Caco-2 (cell line): ENCODE data around the gene SIRPA. TPM values are rescaled to one million over a fixed set of nuclear protein-coding genes. Genes with fewer than 3 reads are reported as not detected.
A peak's percentile ranks its signal among the peaks of the same experiment; 100 is the strongest.

ENCODE experiments used
- BruUV-seq: library from RNA; stranded (reverse); fragments of 400-500 nt; replicated peaks from 2 replicates; lab custom pipeline; 2021; lab: Mats Ljungman, UMichigan
- CTCF ChIA-PET: fragments of 300-600 bp; sonication (Branson Sonifier 250); formaldehyde crosslinking; loops from one replicate; lab custom pipeline; 2022; ENCODE audit warnings: antibody characterized with exemption; lab: Charles Lee
- POLR2A ChIA-PET: fragments of 300-600 bp; sonication (Branson Sonifier 250); formaldehyde crosslinking; loops from one replicate; lab custom pipeline; 2022; ENCODE audit warnings: antibody characterized with exemption; lab: Charles Lee
- DNase-seq, 2 experiments: peaks; one replicate each; pipeline versions ENCODE4 v3.0.0 to v3.0.0-alpha.2; 2020 to 2022
- H3K27me3 ChIP-seq: replicated peaks from 2 replicates; pipeline ENCODE4 v1.6.0; 2011; ENCODE audit warnings: low read length; ENCODE audit not compliant: control insufficient read depth, insufficient read depth
- H3K36me3 ChIP-seq: 2 replicates; pipeline ENCODE4 v1.5.1; 2011; ENCODE audit warnings: low read length; ENCODE audit not compliant: control insufficient read depth, insufficient read depth
- H3K4me1 ChIP-seq: fragments of 250-450 bp; sonication (Bioruptor Pico); 2 replicates; pipeline ENCODE4 v1.5.1; 2020; ENCODE audit warnings: mild to moderate bottlenecking
- H3K4me3 ChIP-seq: 2 replicates; pipeline ENCODE4 v1.5.1; 2011; ENCODE audit warnings: low read depth, mild to moderate bottlenecking, control low read depth, low read length
- H3K9me3 ChIP-seq: fragments of 250-450 bp; sonication (Bioruptor Pico); 2 replicates; pipeline ENCODE4 v1.5.1; 2020; ENCODE audit warnings: mild to moderate bottlenecking, moderate library complexity
- H3K27ac Mint-ChIP-seq: one replicate; pipeline ENCODE4 v1.8.0; 2022; ENCODE audit warnings: mixed read lengths; ENCODE audit not compliant: unreplicated experiment
- H3K27me3 Mint-ChIP-seq: one replicate; pipeline ENCODE4 v1.8.0; 2022; ENCODE audit warnings: mixed read lengths; ENCODE audit not compliant: insufficient read depth, unreplicated experiment
- H3K36me3 Mint-ChIP-seq: one replicate; pipeline ENCODE4 v1.8.0; 2022; ENCODE audit warnings: mild to moderate bottlenecking, mixed read lengths; ENCODE audit not compliant: insufficient read depth, unreplicated experiment
- H3K4me1 Mint-ChIP-seq: one replicate; pipeline ENCODE4 v1.8.0; 2022; ENCODE audit warnings: low read depth, mixed read lengths; ENCODE audit not compliant: unreplicated experiment
- H3K4me3 Mint-ChIP-seq: one replicate; pipeline ENCODE4 v1.8.0; 2022; ENCODE audit warnings: mild to moderate bottlenecking, moderate library complexity, mixed read lengths; ENCODE audit not compliant: unreplicated experiment
- H3K9me3 Mint-ChIP-seq: one replicate; pipeline ENCODE4 v1.8.0; 2022; ENCODE audit warnings: mixed read lengths; ENCODE audit not compliant: unreplicated experiment
- intact Hi-C: fragments of 100-400 bp; cut with micrococcal nuclease; formaldehyde crosslinking; loops from one replicate; pipeline ENCODE4 v1.10.0; 2022; ENCODE audit not compliant: unreplicated experiment
- total RNA-seq: library from RNA; stranded (reverse); gene quantifications from 2 replicates; pipeline ENCODE4 v1.2.3, GENCODE V29; 2022
- TF ChIP-seq, protein P1 (sequence below), 2 experiments: fragments of 200-600 bp in 1 of 2; IDR thresholded peaks; 1 replicate in 1 of 2; 2 replicates in 1 of 2; pipeline versions ENCODE4 v1.5.1 to v1.8.0; 2011 to 2022; ENCODE audit warnings: antibody characterized with exemption in 1 of 2, control low read depth in 1 of 2, inconsistent platforms in 1 of 2, low read depth in 1 of 2, low read length in 1 of 2, mild to moderate bottlenecking in 1 of 2, moderate library complexity in 1 of 2; ENCODE audit not compliant: insufficient read depth in 1 of 2, severe bottlenecking in 1 of 2, unreplicated experiment in 1 of 2

Gene SIRPA
- total RNA-seq, 1 experiment from 2014 or later, result 33.3 TPM

DNA sequence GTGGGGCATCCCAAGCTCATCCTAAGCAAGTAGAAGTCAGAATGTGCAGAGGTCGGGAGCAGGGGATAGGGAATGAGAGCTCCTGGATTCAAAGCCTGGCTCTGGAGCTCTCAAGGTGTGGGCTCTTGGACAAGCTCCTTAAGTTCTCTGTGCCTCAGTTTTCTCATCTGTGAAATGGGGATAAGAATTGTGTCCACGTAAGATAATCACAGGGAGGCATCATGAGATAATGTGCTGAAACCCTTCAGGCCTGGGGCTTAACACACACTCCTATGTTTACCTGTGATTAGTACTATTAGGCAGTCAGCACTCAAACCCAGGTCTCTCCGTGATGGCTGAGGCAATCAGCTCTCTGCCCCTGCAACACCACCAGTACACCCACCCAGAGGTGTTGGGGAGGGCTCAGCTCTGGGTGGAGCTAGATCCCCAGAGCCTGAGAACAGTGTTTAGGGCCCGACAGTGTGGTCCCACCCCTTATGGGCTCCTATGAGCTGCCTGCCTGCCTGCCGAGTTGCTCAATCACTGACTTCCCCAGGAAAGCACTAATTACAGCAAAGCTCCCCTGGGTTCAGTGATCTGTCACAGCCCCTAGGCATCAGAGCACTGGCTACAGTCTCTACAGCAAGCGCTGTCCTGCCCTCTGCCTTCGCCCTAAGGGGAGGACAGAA lies 6.3 kb upstream of the SIRPA start:
- CTCF ChIA-PET, result interaction anchor here (0.6 to 1.5 kb wide), 3 partner anchors 12 to 91 kb away, joined by 3 to 6 read pairs (median 5); no protein-coding TSS in a partner anchor
- DNase-seq, result peak; percentile 22 to 54
- H3K9me3 ChIP-seq, result no peaks in the 10 kb centered on the region
- TF ChIP-seq, protein P1, sequence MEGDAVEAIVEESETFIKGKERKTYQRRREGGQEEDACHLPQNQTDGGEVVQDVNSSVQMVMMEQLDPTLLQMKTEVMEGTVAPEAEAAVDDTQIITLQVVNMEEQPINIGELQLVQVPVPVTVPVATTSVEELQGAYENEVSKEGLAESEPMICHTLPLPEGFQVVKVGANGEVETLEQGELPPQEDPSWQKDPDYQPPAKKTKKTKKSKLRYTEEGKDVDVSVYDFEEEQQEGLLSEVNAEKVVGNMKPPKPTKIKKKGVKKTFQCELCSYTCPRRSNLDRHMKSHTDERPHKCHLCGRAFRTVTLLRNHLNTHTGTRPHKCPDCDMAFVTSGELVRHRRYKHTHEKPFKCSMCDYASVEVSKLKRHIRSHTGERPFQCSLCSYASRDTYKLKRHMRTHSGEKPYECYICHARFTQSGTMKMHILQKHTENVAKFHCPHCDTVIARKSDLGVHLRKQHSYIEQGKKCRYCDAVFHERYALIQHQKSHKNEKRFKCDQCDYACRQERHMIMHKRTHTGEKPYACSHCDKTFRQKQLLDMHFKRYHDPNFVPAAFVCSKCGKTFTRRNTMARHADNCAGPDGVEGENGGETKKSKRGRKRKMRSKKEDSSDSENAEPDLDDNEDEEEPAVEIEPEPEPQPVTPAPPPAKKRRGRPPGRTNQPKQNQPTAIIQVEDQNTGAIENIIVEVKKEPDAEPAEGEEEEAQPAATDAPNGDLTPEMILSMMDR (IDR thresholded peaks at IDR 0.05; ENCODE audit: insufficient read depth in 1 of 2, low read depth in 1 of 2, low read length in 1 of 2, severe bottlenecking in 1 of 2, unreplicated experiment in 1 of 2), result no peak
- peaks cover 25% of the 10 kb centered on the region; the same call in 1 of the 2 replicates for H3K4me1 ChIP-seq
- peaks cover 39% of the 10 kb centered on the region for H3K4me1 Mint-ChIP-seq
- no peaks in the 10 kb centered on the region for H3K36me3 ChIP-seq
- no peaks in the 10 kb centered on the region for H3K27me3 ChIP-seq
- H3K36me3 Mint-ChIP-seq, result peaks cover 7% of the 10 kb centered on the region
- intact Hi-C loops, result no loop called here
- BruUV-seq, result no TSS peak
- H3K27me3 Mint-ChIP-seq, result no peaks in the 10 kb centered on the region
- H3K9me3 Mint-ChIP-seq, result no peaks in the 10 kb centered on the region
- H3K4me3 ChIP-seq, result no peak overlapping the region
- H3K4me3 Mint-ChIP-seq, result no peak overlapping the region
- POLR2A ChIA-PET, result no interaction called here
- H3K27ac Mint-ChIP-seq, result no peak overlapping the region

DNA sequence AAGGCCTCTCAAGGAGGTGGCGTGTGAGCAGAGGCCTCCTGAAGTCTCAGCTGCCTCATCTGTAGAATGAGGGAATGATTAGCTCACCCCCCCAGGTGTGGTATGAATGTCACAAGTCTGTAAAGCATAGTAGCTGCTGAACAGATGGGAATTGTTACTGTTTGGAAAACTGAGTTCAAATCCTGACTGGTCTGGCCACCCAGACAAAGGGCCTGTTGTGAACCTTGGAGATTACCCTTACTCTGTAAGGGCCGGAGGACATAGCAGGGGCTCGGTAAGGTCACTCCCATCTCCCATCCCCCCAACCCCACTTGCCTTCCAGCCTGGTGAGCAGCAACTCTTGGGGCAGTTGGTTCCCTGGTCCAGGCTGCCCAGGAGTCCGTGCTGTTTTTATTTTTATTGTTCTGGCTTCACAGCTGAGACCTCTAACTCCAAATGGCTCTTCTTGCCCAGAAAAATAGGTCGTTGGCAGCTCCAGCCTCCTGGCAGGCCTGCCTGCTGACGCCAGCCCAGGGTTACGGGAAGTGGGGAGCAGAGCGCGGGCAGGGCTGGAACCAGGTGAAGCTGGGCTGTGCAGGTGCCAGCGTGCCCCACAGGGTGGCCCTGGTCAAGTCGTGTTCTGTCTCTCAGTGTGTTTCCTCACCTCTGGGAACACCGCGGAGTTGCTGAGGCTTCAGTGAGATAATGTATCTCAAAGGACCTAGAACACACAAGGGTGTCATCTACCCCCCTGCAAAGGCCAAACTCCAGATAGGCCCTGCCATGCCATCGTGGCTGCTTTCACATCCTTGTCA lies 4.5 kb upstream of the SIRPA start:
- ChIA-PET POLR2A (no interaction called here), CTCF (no interaction called here)
- no peak overlapping the region for H3K27ac Mint-ChIP-seq
- H3K27me3 ChIP-seq, result no peaks in the 10 kb centered on the region
- TF ChIP-seq, protein P1 (IDR thresholded peaks at IDR 0.05; ENCODE audit: insufficient read depth in 1 of 2, low read depth in 1 of 2, low read length in 1 of 2, severe bottlenecking in 1 of 2, unreplicated experiment in 1 of 2), result no peak
- no peaks in the 10 kb centered on the region for H3K9me3 Mint-ChIP-seq
- intact Hi-C loops, result loop anchor here (10.0 kb wide), 1 partner anchor 224 kb away; no protein-coding TSS in a partner anchor
- TSS peak; percentile 3 for BruUV-seq
- H3K4me1 Mint-ChIP-seq, result peaks cover 39% of the 10 kb centered on the region
- H3K27me3 Mint-ChIP-seq, result no peaks in the 10 kb centered on the region
- no peaks in the 10 kb centered on the region for H3K36me3 ChIP-seq
- DNase-seq, result no peak
- peaks cover 28% of the 10 kb centered on the region; the same call in 1 of the 2 replicates for H3K4me1 ChIP-seq
- no peak overlapping the region for H3K4me3 Mint-ChIP-seq
- no peak overlapping the region for H3K4me3 ChIP-seq
- peaks cover 7% of the 10 kb centered on the region for H3K36me3 Mint-ChIP-seq
- no peaks in the 10 kb centered on the region for H3K9me3 ChIP-seq

DNA sequence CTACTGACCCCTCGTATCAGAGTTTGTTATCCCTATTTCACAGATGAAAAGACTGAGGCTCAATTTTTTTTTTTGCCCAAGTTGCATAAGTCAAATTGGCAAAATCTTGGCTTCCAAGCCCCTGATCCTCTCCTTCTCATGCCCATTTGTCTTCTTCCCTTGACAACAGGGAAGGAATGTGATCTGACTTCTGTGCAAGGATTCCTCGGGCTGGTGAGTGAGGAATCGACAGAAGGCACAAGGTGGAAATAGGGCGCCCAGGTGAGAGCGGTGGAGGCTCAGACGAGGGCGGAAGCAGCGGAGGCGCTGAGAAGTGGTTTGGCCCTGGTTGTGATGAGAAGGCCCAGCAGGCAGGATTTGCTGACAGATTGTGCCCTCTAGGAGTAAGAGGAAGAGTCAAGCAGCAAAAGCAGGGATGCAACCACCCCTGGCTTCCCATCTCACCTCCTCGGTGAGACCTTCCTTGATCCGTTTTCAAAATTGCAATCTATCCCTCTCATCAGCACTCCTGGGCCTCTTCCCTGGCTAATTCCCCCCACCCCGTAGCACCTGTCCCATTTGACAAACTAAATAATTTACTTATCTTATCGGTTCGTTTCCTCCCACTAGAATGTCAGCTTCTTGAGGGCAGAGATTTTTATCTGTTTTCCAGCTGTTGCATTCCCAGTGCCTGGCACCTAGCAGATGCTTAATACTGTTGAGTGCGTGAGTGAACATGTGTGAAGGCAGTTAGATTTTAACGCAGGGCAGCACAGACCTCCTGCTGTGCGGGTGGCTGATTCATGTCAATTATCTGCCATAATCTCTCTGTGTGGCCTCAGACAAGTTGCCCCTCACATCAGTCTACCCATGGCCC lies 3.7 kb upstream of the SIRPA start:
- Mint-ChIP-seq H3K36me3 (peaks cover 7% of the 10 kb centered on the region), H3K27ac (no peak overlapping the region), H3K9me3 (no peaks in the 10 kb centered on the region), H3K4me1 (peaks cover 47% of the 10 kb centered on the region), H3K27me3 (no peaks in the 10 kb centered on the region), H3K4me3 (no peak overlapping the region)
- H3K9me3 ChIP-seq, result no peaks in the 10 kb centered on the region
- TF ChIP-seq, protein P1 (IDR thresholded peaks at IDR 0.05; ENCODE audit: insufficient read depth in 1 of 2, low read depth in 1 of 2, low read length in 1 of 2, severe bottlenecking in 1 of 2, unreplicated experiment in 1 of 2), result no peak
- intact Hi-C loops, result loop anchor here (10.0 kb wide), 1 partner anchor 223 kb away; no protein-coding TSS in a partner anchor
- peaks cover 35% of the 10 kb centered on the region for H3K4me1 ChIP-seq
- H3K36me3 ChIP-seq, result no peaks in the 10 kb centered on the region
- H3K27me3 ChIP-seq, result no peaks in the 10 kb centered on the region
- no peak for DNase-seq
- H3K4me3 ChIP-seq, result no peak overlapping the region
- POLR2A ChIA-PET, result no interaction called here
- BruUV-seq, result no TSS peak
- CTCF ChIA-PET, result no interaction called here
